Measurements from ENCODE around the gene GKAP1.

- TF ChIP-seq CTCF (IDR thresholded peaks at IDR 0.05; ENCODE audit: borderline replicate concordance, extremely low read depth, low read length, poor library complexity, severe bottlenecking) (peak; percentile 26), EZH2 (IDR thresholded peaks at IDR 0.05; ENCODE audit: borderline replicate concordance, low read depth, low read length, severe bottlenecking) (no peak)
Measured at GRCh38 chr9:83708515-83709158, 108.9 kb downstream of the GKAP1 start.
